ENCODE measurements around the gene GYPB.
"Not testable (repeated sequence)": the region's sequence is repeated elsewhere in the genome, so short reads cannot be mapped to it uniquely, and the experiment has no call there.

GYPB gene

DNA sequence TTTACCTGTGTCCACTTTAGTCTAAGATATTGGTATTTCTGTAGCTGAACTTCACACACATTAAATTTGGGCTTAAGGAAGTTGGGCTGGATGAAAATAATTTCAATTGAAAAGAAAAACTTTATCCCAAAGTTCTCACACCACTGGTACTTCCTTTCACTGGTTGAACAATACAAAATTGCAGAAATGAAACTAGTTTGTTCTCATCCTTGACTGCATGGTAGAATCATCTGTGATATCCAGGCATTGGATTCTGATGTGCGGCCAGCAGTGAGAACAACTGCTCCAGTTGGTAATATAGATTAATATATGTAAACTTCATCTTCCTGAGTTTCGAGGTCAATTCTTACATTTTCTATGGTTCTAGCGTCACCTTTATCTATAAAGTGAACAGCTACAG, 10.6 kb downstream of the GYPB start:
- not testable (repeated sequence) for DNase-seq

DNA sequence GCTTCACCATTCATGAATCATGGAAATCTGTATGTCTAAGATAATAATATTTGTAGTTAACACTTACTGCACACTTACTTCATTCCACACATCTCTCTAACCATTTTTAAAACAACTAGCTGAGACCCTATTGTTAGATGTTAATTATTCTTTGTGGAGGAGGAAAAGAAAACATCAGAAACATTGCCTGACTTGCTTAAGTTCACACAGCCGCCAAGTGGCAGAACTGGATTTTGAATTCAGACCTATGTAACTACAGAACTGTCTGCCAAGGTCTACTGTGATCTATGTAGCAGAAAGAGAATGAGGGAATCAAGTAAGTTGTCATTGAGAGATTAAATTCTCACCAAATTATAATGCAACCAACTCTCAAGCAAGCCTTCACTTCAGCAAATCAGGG, 11.2 kb downstream of the GYPB start:
- not testable (repeated sequence) for DNase-seq

DNA sequence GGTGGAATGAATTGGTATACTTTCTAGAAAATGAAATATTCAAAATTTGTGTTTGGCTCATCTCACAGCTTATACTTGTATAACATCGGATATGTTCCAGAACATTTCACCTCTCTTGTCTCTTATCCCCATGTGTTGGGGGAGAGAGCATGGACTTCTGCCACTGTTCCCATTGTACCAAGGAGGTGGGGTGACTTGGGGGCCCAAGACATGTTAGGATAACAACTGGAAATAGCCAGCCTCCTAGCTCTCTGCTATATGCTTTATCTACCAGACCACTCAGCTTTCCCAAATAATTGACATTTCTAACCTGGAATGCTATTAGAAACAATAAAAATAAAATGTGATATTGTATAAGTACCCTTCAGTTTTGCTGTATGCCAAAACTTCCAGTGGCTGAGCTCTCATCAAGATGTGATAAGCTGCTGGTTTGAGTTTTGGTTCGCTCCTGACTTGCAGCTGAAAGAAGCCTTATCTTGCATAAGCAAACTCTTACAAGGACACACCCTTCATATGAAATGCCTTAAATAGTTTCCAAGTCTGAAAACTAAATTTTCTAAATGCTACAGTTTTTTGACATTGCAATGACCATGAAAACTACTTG, 12.9 kb downstream of the GYPB start:
- DNase-seq, result peak; percentile 93

GRCh38 chr4:144005558-144005953, 13.6 kb downstream of the GYPB start:
- DNase-seq, result not testable (repeated sequence)

GRCh38 chr4:144004868-144005557, 14.2 kb downstream of the GYPB start:
- DNase-seq, result not testable (repeated sequence)

- DNase-seq, result not testable (repeated sequence)
These were observed 15.3 kb downstream of the GYPB start for GRCh38 chr4:144003890-144004265.

DNA sequence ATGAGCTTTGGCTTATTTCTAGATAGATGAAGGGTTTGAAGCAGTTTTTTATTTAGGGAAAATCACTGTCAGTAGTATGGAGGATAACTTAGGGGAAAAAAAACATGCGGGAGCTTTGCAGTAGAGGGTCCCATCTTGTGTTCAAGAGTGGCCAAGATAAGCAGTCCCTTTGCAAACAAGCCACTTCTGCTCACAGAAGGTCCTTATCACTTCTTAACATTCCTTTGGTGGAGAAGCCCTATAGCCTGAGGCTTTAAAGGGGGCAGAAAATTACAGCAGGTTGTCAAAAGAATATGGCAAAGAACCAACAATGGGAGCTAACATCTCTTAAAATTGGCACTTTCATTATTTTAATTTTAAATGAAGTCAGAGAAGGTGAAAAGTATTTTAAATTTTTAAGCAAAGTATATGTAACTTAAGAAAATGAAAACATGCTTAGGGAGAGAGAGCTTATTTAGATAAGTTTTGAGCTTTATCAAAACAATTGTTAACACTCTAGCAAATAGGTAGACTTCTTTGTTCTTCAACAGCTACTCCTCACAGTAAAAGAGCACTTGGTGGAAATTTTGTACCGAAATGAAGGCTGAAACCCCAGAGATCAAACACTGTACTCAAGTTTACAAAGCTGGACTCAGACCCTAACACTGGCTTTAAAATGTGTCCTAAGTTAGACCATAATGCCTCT, 15.8 kb downstream of the GYPB start:
- peak; percentile 73 for DNase-seq

DNA sequence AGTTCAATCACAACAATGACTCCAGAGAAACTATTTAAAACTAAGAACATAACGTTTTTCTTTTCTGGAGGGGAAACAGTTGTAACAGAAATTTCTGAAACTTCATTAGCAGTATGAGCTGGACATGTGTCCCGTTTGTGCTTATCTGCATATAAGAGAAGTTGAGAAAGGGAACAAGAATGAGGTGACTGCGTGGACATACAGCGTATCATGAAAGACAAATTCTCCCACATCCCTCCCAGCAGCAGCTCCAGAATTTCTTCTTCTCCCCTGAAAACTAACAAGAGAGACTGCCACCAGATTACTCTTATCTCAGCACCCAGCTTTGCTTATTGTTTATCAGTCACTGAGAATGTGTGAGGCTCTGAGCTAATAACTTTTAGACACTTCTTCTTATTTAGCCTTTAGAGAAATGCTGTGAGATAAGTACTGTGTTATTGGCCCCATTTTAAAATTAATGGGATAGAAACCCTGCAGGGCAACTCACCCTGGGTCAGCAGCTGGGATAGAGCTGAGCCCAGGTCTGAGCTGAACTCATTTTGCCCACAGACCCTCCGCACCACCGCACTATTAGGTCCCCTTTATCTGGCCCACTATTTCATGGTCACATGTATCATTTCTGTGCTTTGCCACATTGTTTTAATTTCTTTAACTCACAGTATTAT, 18.7 kb downstream of the GYPB start:
- peak; percentile 77 for DNase-seq

DNA sequence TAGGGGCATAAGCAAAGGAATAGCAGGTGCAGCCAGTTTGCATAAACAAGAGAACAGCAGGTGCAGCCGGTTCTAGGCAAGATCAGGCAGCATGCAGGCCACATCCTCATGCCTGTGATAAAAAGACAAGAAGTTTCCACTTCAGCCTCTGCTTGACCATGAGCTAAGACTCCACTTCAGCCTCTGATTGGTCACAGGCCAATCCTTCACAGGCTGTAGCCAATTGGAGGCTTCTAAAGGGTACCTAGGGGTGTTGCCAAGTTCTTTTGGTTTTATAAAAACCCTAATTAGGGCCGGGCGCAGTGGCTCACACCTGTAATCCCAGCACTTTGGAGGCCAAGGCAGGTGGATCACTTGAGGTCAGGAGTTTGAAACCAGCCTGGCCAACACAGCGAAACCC, 23.0 kb downstream of the GYPB start:
- not testable (repeated sequence) for DNase-seq

DNA sequence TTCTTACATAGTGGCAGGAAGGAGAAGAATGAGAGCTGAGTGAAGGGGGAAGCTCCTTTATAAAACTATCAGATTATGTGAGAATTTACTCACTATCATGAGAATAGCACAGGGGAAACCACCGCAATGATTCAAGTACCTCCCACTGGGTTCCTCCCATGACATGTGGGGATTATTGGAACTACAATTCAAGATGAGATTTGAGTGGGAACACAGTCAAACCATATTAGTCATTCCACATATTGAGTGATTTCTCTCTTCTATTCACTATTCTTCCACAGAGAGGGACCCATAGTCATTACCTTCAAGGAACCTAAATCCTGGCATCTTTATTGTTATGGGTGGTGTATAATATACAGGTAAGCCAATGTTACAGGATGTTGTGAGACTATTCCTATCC, 27.4 kb downstream of the GYPB start:
- DNase-seq, result not testable (repeated sequence)

GRCh38 chr4:143990717-143991116, 28.5 kb downstream of the GYPB start:
- not testable (repeated sequence) for DNase-seq

DNA sequence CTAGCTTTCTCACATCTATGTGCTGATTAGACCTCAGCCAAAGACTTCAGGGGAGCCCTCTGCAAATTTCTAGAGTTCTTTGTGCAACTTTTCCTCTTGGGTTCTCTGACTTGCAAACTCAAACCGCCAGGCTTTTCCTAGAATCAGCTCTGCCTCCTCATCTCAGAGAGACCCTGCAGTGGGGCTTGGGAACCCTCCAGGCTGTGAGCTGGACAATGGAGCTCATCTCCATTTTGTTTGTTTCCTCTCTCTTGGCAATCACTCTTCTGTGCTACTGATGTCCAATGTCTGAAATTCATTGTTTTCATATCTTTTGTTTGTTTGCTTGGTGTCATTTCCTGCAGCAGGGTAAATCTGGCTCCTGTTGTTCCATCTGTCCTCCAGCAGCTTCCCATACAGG, 33.0 kb downstream of the GYPB start:
- no peak for DNase-seq

GRCh38 chr4:143980776-143981175, 38.4 kb downstream of the GYPB start:
- DNase-seq, result peak; percentile 66

- peak; percentile 93 for DNase-seq
These were observed 43.7 kb downstream of the GYPB start for GRCh38 chr4:143975527-143975926.

- DNase-seq, result peak; percentile 70
These were observed 45.2 kb downstream of the GYPB start for GRCh38 chr4:143974021-143974420.

DNA sequence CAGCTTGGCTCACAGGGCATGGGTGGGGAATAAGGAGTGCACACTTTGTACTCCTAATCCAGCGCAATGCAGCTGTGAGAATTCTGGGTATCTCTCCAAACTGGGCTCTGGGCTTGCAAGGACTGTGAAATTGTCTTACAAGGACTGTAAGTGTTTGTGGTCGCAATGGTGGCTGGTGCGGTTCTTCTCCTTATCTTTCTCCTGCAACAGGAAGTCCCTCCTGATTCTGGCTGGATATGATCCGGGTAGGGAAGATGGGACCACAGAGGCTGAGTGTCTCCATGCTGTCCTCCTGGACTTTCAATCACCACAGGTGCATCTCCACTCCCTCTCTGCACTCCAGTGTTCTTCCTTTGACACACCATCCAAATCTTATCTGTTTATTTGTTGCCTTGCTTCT, 58.1 kb downstream of the GYPB start:
- peak; percentile 80 for DNase-seq

- DNase-seq, result peak; percentile 91
These were observed 63.9 kb downstream of the GYPB start for GRCh38 chr4:143955306-143955705.

- DNase-seq, result not testable (repeated sequence)
These were observed 67.7 kb downstream of the GYPB start for GRCh38 chr4:143951458-143951972.

DNA sequence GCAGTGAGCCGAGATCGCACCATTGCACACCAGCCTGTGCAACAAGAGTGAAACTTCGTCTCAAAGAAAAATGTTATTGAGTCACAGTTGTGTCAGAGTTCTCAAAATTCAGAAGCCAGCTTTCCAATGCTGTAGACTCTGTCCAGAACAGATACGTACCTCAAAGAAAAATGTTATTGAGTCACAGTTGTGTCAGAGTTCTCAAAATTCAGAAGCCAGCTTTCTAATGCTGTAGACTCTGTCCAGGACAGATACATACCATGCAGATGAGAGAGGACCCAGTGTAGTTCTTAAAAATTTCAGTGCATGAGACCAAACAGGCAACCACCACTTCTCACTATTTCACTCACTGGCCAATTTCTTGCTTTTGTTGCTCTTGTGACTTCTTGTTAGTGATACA, 68.2 kb downstream of the GYPB start:
- not testable (repeated sequence) for DNase-seq

DNA sequence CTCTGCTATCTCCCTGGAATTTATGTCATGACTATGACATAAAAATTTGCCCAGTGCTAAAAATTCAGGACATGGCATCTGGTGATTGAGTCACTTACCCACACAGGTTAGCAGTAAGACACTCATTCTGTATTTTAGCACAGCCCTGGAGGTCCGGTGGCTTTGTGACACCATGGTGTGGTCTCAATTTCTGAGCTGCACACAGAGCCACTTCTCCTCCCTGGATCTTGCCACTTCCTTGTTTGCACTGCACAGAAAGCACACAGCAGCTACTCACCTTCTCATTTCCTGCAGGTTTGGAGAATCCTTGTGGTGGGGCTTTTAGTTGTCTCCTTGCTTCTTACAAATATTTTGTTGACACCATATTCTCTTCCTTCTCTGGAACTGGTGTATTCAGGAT, 69.0 kb downstream of the GYPB start:
- peak; percentile 20 for DNase-seq

GRCh38 chr4:143947493-143947892, 71.7 kb downstream of the GYPB start:
- DNase-seq, result peak; percentile 63

Data from hematopoietic multipotent progenitor cell treated with erythropoietin and hydrocortisone succinate and interleukin-3 and kit ligand, for 4 days (in vitro differentiated cells).